ENCODE results near the gene TMEM209.

Gene TMEM209

DNA sequence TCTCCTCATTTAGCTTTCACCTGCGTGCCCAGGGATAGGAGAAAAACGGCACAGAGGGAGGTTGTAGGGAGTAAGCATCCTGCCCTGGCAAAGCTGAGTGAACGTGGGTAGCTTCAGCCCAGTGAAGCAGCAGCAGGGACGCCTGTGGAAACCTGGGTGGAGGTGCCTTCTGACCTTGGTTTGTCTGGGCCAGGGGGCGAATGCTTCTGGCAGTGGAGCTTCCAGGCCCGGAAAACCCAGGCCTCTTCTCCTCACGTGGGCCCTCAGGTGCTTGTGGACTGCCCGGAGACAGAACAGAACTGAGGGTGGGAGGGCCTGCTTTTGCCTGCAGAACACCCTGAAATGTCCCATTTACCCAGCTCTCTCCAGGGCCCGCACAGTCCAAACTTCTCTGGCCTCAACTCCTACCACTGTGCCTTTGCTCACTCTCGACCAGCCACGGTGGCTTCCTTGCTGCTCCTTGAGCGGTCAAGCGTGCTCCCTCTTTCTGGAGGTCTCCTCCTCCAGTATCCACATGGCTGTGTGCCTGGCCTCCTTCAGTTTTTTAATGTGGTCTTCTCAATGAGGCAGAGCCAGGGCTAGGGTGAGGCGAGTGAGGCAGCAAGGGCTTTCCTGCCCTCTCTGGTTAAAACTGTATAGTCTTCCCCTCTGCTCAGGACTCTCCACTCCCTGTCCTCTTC lies 62.4 kb downstream of the TMEM209 start:
- no peak for TF ChIP-seq EZH2 (IDR thresholded peaks at IDR 0.05; ENCODE audit: borderline replicate concordance, low read length)
- TF ChIP-seq, protein P1, sequence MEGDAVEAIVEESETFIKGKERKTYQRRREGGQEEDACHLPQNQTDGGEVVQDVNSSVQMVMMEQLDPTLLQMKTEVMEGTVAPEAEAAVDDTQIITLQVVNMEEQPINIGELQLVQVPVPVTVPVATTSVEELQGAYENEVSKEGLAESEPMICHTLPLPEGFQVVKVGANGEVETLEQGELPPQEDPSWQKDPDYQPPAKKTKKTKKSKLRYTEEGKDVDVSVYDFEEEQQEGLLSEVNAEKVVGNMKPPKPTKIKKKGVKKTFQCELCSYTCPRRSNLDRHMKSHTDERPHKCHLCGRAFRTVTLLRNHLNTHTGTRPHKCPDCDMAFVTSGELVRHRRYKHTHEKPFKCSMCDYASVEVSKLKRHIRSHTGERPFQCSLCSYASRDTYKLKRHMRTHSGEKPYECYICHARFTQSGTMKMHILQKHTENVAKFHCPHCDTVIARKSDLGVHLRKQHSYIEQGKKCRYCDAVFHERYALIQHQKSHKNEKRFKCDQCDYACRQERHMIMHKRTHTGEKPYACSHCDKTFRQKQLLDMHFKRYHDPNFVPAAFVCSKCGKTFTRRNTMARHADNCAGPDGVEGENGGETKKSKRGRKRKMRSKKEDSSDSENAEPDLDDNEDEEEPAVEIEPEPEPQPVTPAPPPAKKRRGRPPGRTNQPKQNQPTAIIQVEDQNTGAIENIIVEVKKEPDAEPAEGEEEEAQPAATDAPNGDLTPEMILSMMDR (IDR thresholded peaks at IDR 0.05; ENCODE audit: low read length): no peak
- Histone ChIP-seq H3K36me3 (ENCODE audit: insufficient read depth, low read length) (peaks cover 8% of the 10 kb centered on the region), H3F3A (ENCODE audit: insufficient read depth, low read length) (no peaks in the 10 kb centered on the region), H3K4me1 (ENCODE audit: insufficient read depth, low read length, severe bottlenecking) (peaks cover 13% of the 10 kb centered on the region), H3K4me2 (ENCODE audit: low read length) (no peak overlapping the region), H4K20me1 (ENCODE audit: insufficient read depth, low read length) (no peaks in the 10 kb centered on the region), H3K79me2 (ENCODE audit: insufficient read depth, low read length) (no peaks in the 10 kb centered on the region), H2AFZ (ENCODE audit: low read length) (no peak overlapping the region), H3K9me3 (ENCODE audit: low read length) (no peaks in the 10 kb centered on the region), H3K27ac (ENCODE audit: low read depth, low read length, poor library complexity, severe bottlenecking) (no peak overlapping the region), H3K27me3 (ENCODE audit: insufficient read depth, low read length) (no peaks in the 10 kb centered on the region), H3K9ac (ENCODE audit: low read length) (no peak overlapping the region), H3K9me2 (ENCODE audit: low read depth, low read length) (no peaks in the 10 kb centered on the region), H3K4me3 (ENCODE audit: low read depth, low read length, poor library complexity, severe bottlenecking) (no peak overlapping the region)

DNA sequence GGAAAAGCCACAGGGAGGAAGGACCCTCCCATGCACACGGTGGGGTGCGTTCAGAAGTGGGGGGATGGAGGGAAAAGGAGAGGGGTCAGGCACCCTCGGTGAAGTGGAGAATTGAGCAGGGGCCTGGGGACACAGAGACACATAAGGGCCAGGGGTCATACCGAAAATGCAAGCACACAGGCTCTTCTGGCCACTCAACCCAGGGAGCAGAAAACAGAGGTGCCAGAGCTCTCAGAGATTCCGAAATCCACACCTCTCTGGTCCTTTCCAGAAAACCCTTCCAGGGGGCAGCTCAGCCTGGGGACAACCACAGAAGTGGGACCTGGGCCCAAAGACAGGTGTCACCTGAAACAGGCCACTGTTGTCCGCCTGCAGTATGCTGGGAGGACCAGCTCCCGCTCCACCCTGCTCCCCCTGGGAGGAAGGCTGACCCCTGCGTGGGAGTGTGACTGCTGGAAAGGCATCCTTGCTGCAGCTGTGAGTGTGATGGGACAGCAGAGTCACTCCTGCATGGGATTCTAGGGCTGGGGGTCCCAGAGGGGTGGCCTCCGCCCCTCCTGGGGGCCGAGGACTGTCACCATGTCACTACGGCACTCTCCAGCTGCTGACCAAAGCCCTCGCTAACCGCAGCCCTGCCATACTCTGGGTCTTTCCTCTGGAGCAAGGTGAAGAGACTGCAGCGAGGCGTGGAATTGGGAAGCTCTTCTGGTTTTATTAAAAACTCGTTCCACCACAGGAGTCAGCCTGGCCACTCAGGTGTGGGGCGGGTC lies 63.1 kb downstream of the TMEM209 start:
- Histone ChIP-seq H3K9me3 (ENCODE audit: low read length) (no peaks in the 10 kb centered on the region), H3K27me3 (ENCODE audit: insufficient read depth, low read length) (no peaks in the 10 kb centered on the region), H3K36me3 (ENCODE audit: insufficient read depth, low read length) (peaks cover 15% of the 10 kb centered on the region), H3K4me2 (ENCODE audit: low read length) (peak overlapping the region; percentile 53; the same call in 1 of the 2 replicates), H4K20me1 (ENCODE audit: insufficient read depth, low read length) (no peaks in the 10 kb centered on the region), H3K4me3 (ENCODE audit: low read depth, low read length, poor library complexity, severe bottlenecking) (peak overlapping the region; percentile 44), H3K9ac (ENCODE audit: low read length) (no peak overlapping the region; the same call in 1 of the 2 replicates), H3K27ac (ENCODE audit: low read depth, low read length, poor library complexity, severe bottlenecking) (no peak overlapping the region), H3K79me2 (ENCODE audit: insufficient read depth, low read length) (no peaks in the 10 kb centered on the region), H3K4me1 (ENCODE audit: insufficient read depth, low read length, severe bottlenecking) (peaks cover 13% of the 10 kb centered on the region), H3F3A (ENCODE audit: insufficient read depth, low read length) (no peaks in the 10 kb centered on the region), H3K9me2 (ENCODE audit: low read depth, low read length) (no peaks in the 10 kb centered on the region), H2AFZ (ENCODE audit: low read length) (no peak overlapping the region)
- TF ChIP-seq, protein P1 (IDR thresholded peaks at IDR 0.05; ENCODE audit: low read length): no peak
- TF ChIP-seq EZH2 (IDR thresholded peaks at IDR 0.05; ENCODE audit: borderline replicate concordance, low read length): no peak

- Histone ChIP-seq H3K27me3 (ENCODE audit: insufficient read depth, low read length) (no peaks in the 10 kb centered on the region), H3K36me3 (ENCODE audit: insufficient read depth, low read length) (peaks cover 22% of the 10 kb centered on the region), H3K9me2 (ENCODE audit: low read depth, low read length) (no peaks in the 10 kb centered on the region), H3K4me2 (ENCODE audit: low read length) (peak overlapping the region; percentile 53), H3K4me1 (ENCODE audit: insufficient read depth, low read length, severe bottlenecking) (peaks cover 13% of the 10 kb centered on the region), H2AFZ (ENCODE audit: low read length) (no peak overlapping the region), H4K20me1 (ENCODE audit: insufficient read depth, low read length) (no peaks in the 10 kb centered on the region), H3K4me3 (ENCODE audit: low read depth, low read length, poor library complexity, severe bottlenecking) (peak overlapping the region; percentile 44), H3F3A (ENCODE audit: insufficient read depth, low read length) (no peaks in the 10 kb centered on the region), H3K27ac (ENCODE audit: low read depth, low read length, poor library complexity, severe bottlenecking) (no peak overlapping the region), H3K9me3 (ENCODE audit: low read length) (no peaks in the 10 kb centered on the region), H3K79me2 (ENCODE audit: insufficient read depth, low read length) (no peaks in the 10 kb centered on the region), H3K9ac (ENCODE audit: low read length) (peak overlapping the region; percentile 35; the same call in 1 of the 2 replicates)
- TF ChIP-seq EZH2 (IDR thresholded peaks at IDR 0.05; ENCODE audit: borderline replicate concordance, low read length): no peak
- TF ChIP-seq, protein P1 (IDR thresholded peaks at IDR 0.05; ENCODE audit: low read length): peak; percentile 17; the same call in 1 of the 2 replicates
These were observed 63.9 kb downstream of the TMEM209 start for GRCh38 chr7:130141161-130141883.
